HG03159 (cell line): Measurements from ENCODE around the gene KRT7.
"Not testable (repeated sequence)": the region's sequence is repeated elsewhere in the genome, so short reads cannot be mapped to it uniquely, and the experiment has no call there.

Experiments used
- ATAC-seq: cut with Tn5 transposase; IDR thresholded peaks from one replicate; pipeline ENCODE4 v1.9.1; 2021; ENCODE audit warnings: mild to moderate bottlenecking, moderate library complexity; ENCODE audit not compliant: unreplicated experiment

Gene KRT7

GRCh38 chr12:52229836-52230343 is 3.2 kb upstream of the KRT7 start:
- no peak for ATAC-seq

GRCh38 chr12:52230364-52231281 is 2.4 kb upstream of the KRT7 start:
- ATAC-seq = no peak

- ATAC-seq = no peak
Measured at GRCh38 chr12:52231305-52232202, 1.5 kb upstream of the KRT7 start.

- ATAC-seq = no peak
Measured at GRCh38 chr12:52232203-52232673, 805 bp upstream of the KRT7 start.

DNA sequence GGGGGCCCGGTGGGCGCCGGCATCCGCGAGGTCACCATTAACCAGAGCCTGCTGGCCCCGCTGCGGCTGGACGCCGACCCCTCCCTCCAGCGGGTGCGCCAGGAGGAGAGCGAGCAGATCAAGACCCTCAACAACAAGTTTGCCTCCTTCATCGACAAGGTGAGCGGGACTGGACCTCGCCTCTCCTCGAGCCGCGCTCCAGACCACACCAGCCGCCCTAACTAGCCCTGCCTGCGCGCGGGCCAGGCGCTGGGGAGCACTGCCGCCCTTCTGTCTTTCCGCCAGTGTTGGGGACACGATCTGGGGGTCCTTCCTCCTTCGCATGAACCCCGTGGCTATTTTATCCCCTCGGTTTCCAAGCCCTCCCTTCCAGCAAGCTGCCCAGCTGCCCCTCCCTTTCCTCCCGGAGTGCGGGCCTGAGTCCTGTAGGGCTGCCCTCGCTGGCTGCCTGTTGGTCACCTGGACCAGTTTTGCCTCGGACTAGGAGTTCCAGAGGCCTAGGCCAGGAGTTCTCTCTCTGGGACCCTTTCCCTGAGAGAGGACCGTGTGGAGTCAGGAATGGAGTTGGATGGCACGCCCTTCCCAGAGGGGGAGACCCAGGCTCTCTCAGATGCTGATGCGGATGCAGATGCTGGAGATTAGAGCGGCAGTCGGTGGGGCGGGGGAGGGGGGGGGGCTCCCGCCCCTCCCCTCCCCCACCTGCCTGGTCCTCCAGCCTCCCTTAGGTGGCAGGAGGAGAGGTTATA is 592 bp downstream of the KRT7 start:
- no peak for ATAC-seq

GRCh38 chr12:52234223-52234810 is 1.3 kb downstream of the KRT7 start:
- no peak for ATAC-seq

- no peak for ATAC-seq
Measured at GRCh38 chr12:52235001-52235764, 2.1 kb downstream of the KRT7 start.

DNA sequence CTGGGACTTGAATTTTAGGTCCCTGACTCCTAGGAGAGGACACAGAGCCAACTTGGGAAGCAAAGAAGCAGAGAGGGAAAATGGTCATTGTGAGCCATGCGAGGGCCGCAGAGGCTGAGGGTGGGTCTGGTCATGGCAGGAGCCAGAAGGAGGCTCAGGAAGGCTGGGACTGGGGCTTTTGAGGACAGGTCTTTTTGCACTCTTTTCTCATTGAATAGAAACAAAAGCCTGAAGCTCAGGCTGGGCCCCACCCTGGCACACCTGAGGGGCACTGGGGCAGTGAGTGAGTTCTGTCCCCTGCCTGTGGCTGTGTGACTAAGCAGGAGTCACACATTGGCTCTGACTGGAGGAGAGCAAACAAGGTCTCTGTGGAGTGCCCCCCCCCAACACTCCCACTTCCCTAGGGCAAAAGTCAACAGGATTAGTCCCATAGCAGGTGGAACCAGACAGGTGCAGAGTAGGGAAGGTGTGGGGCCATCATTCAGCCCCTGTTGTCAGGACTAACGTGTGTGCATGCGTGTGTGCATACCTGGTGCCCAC is 2.8 kb downstream of the KRT7 start:
- no peak for ATAC-seq

GRCh38 chr12:52236386-52237050 is 3.5 kb downstream of the KRT7 start:
- ATAC-seq = no peak

DNA sequence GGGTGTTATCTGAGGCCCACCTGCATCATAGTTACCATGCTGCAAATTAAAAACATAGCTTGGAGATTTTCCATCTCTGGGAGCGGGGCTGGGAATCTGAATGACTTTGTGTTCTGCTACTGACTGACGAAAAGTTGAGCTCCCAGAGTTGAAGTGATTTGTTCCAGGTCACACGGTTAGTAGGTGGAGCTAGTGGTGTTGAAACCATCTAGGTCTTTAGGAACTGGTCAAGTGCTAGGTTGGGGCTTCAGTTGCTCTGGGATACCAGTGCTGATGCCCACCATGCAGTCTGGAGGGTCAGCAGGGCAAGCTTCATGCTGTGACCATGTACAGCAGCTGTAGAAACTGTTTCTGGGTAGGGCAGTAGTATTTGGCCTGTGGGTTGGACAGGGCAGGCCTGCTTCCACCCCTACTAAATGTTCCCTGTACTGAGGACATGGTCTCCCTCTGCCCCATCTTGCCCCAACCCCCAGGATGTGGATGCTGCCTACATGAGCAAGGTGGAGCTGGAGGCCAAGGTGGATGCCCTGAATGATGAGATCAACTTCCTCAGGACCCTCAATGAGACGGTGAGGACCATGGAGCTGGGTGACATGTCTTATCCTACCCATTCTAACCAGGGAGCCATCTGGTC is 5.3 kb downstream of the KRT7 start:
- no peak for ATAC-seq

DNA sequence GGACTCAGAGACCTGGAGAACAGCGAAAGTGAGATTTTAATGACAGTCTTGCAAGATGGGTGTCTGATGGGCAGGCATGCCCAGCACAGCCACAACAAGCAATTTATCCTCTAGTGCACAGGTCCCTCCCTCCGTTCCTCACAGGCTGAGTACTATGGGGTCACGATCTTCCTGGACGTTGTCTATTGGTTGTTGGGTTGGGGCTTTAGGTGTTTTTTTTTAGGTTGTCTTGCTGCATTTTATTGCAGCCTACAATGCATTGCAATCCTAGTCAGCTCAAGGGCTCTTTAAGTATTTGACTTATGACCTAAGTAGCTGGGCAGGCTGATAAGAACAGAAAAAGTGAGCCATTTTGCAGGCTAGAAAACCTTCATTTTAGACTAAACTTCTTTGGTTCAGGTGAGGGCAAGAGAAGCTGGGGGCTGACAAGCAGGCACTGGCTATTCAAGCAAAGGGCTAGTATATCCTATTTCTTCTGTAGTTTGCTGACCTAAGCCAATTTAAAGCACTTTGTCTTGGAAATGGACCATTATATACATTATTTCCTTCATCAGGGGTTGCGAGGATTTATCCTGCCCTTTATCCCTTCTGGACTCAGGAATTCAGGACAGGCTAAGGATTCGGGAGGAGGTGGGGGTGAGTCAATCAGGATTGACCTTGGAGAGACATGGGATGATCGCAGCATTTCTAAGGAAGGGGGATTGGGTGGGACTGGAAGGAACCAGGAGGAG is 6.0 kb downstream of the KRT7 start:
- no peak for ATAC-seq

DNA sequence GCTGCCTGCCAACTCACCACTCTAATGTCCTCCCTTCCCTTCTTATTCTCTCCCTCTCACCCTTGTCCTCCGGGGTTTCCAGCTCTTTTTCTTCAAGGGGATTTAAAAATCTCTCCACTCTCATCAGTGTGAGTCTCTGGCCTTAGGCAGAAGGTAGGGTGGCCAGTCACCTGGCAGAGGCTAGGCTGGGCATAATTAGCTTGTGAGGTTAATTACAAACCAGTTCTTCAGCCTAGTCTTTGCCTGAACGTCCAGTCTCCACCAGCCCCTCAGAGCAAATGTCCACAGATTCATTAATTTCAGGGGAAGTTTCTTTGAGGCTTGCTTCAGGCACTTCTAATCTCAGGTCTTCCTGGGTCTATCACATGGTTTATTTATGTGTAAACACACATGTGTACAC is 6.7 kb downstream of the KRT7 start:
- no peak for ATAC-seq

- not testable (repeated sequence) for ATAC-seq
Measured at GRCh38 chr12:52240247-52240646, 7.2 kb downstream of the KRT7 start.

GRCh38 chr12:52241205-52241842 is 8.3 kb downstream of the KRT7 start:
- ATAC-seq = no peak

GRCh38 chr12:52242442-52243258 is 9.6 kb downstream of the KRT7 start:
- ATAC-seq = no peak

DNA sequence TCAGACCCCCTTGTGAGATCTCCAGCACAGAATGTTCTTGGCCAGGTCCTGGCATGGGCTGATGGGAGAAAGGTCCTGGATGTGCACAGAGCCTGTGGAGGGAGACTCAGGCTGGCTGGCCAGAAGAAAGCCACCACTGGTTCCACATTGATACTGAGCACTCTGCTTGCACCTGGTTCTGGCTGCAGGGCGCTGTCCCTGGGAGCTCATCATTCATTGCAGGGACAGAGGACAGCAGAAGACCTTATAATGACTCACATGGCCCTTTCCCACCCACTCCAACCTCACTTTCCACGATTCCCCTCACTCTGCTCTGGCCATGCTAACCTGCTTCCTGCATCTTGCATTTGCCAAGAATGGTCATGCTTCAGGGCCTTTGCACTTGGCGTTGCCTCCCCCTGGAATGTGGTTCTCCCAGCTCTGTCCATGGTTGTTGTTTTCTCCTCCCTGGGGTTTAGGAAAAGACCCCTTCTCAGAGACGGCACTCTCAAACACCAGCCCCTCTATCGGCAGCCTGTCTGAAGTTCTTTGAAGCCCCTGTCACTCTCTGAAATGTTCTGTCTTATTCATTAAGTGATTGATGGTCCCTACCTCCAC is 10.3 kb downstream of the KRT7 start:
- ATAC-seq = no peak
